Smooth muscle cell (in vitro differentiated cells): ENCODE data around the gene FLT4. TPM values are rescaled to one million over a fixed set of nuclear protein-coding genes. Genes with fewer than 3 reads are reported as not detected.

Source experiments
- DNase-seq: peaks from one replicate; lab custom pipeline; 2025; ENCODE audit not compliant: unreplicated experiment; lab: John Stamatoyannopoulos, UW
- H2AFZ ChIP-seq: fragments of 200-600 bp; sonication (generic); 2 replicates; pipeline ENCODE4 v1.6.0; 2016; ENCODE audit warnings: antibody characterized with exemption, low read depth, mild to moderate bottlenecking
- H3F3A ChIP-seq: fragments of 200-600 bp; sonication (generic); 2 replicates; pipeline ENCODE4 v1.6.0; 2017; ENCODE audit warnings: antibody characterized with exemption, low read depth
- H3K27ac ChIP-seq: fragments of 200-600 bp; sonication (generic); 2 replicates; pipeline ENCODE4 v1.5.1; 2016; ENCODE audit warnings: low read depth, mild to moderate bottlenecking
- H3K27me3 ChIP-seq: fragments of 200-600 bp; sonication (generic); 2 replicates; pipeline ENCODE4 v1.6.1; 2016; ENCODE audit warnings: low read depth, mild to moderate bottlenecking
- H3K36me3 ChIP-seq: fragments of 200-600 bp; sonication (generic); 2 replicates; pipeline ENCODE4 v1.5.1; 2016; ENCODE audit warnings: low read depth
- H3K4me1 ChIP-seq: fragments of 200-600 bp; sonication (generic); 2 replicates; pipeline ENCODE4 v1.5.1; 2016; ENCODE audit warnings: low read depth
- H3K4me2 ChIP-seq: fragments of 200-600 bp; sonication (generic); 2 replicates; pipeline ENCODE4 v1.6.0; 2016; ENCODE audit warnings: mild to moderate bottlenecking
- H3K4me3 ChIP-seq: fragments of 200-600 bp; sonication (generic); 2 replicates; pipeline ENCODE4 v1.5.1; 2016; ENCODE audit warnings: mild to moderate bottlenecking
- H3K79me2 ChIP-seq: fragments of 200-600 bp; sonication (generic); 2 replicates; pipeline ENCODE4 v1.6.0; 2016; ENCODE audit warnings: low read depth, mild to moderate bottlenecking
- H3K9ac ChIP-seq: fragments of 200-600 bp; sonication (generic); 2 replicates; pipeline ENCODE4 v1.6.0; 2016; ENCODE audit warnings: low read depth
- H3K9me3 ChIP-seq: fragments of 200-600 bp; sonication (generic); replicated peaks from 2 replicates; pipeline ENCODE4 v1.5.1; 2016; ENCODE audit warnings: low read depth
- H4K20me1 ChIP-seq: fragments of 200-600 bp; sonication (generic); 2 replicates; pipeline ENCODE4 v1.6.0; 2016; ENCODE audit warnings: low read depth
- CTCF ChIP-seq: fragments of 200-600 bp; sonication (generic); IDR thresholded peaks from 2 replicates; pipeline ENCODE4 v1.5.1; 2017; ENCODE audit warnings: borderline replicate concordance, mild to moderate bottlenecking, antibody characterized with exemption; ENCODE audit not compliant: insufficient read depth, poor library complexity, severe bottlenecking
- WGBS: methylation state at CpG from one replicate; pipeline ENCODE4 v1.1.7; 2016; ENCODE audit warnings: low lambda C conversion rate; 5-methylcytosine and 5-hydroxymethylcytosine counted together
- polyA plus RNA-seq: library from polyadenylated mRNA; unstranded; fragments of >200 nt; fragmentation: Nextera tagmentation; extraction: Ambion mirVana; gene quantifications from 2 replicates; pipeline ENCODE4 v1.2.1, GENCODE V29; 2016
- total RNA-seq: library from RNA; depleted of rRNA; stranded (reverse); fragments of >200 nt; gene quantifications from 2 replicates; pipeline ENCODE4 v1.2.3, GENCODE V29; 2014

Gene FLT4
- total and polyA plus RNA-seq, 2 experiments from 2014 or later = not detected

DNA sequence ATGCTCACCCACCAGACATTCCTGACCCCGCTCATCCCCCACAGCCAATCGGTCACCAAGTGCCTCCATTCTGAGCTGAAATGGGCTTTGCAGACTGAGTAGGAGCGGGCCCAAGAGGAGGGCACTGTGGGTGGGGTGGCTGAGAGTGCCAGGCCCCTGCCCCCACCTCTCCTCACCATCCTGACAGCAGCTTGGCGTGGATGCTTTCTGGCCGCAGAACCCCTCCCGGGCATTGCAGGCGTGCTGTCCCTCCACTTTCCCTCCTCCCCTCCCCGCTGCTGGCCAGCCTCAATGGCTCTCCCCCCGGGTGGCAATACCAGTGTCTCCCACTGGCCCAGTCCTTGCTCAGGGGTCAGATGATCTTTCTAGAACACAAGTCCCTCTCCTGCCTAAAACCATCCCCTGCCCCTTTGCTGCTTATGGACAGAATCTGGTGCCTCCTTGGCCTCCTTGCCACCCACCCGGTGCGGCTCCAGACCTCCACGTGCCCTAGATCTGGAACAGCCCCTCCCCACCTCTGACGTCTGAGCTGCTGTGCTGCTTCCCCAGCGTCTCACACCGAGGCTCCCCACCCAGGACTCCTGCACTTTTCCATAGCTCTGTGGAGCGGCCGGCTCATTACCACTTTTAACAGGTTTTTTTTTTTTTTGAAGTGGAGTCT, 6.1 kb downstream of the FLT4 start:
- Histone ChIP-seq H3F3A (no peaks in the 10 kb centered on the region), H3K4me3 (no peak overlapping the region), H3K4me2 (no peak overlapping the region), H2AFZ (no peak overlapping the region), H3K27ac (no peak overlapping the region), H3K36me3 (no peaks in the 10 kb centered on the region), H3K27me3 (peaks cover 40% of the 10 kb centered on the region), H3K9me3 (no peaks in the 10 kb centered on the region), H3K9ac (no peak overlapping the region), H3K4me1 (no peaks in the 10 kb centered on the region), H4K20me1 (no peaks in the 10 kb centered on the region), H3K79me2 (no peaks in the 10 kb centered on the region)
- no peak for DNase-seq
- 83% methylated on average over 16 of the region's 17 CpGs for WGBS
- no peak for TF ChIP-seq CTCF

DNA sequence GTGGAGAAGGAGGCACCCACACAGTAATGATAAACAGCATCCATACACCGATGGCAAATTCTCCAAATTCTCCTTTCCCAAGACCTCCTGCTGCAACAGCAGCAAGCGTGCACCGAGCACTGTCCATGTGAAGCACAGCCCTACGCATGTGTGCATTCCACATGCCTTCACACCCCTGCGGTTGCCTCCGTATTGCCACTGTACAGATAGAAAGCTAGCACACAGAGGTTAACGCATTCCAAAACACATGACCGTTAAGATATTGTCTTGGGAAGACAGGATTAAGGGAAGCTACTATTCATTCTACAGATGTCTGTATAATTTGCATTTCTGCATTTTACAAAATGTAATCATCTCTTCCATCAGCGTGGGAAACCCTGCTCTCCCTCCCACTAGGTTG, 6.6 kb downstream of the FLT4 start:
- Histone ChIP-seq H3K4me3 (no peak overlapping the region), H3K9me3 (no peaks in the 10 kb centered on the region), H3K9ac (no peak overlapping the region), H2AFZ (no peak overlapping the region), H3K27me3 (peaks cover 35% of the 10 kb centered on the region), H3K36me3 (no peaks in the 10 kb centered on the region), H4K20me1 (no peaks in the 10 kb centered on the region), H3K4me2 (no peak overlapping the region), H3K4me1 (no peaks in the 10 kb centered on the region), H3K79me2 (no peaks in the 10 kb centered on the region), H3K27ac (no peak overlapping the region), H3F3A (no peaks in the 10 kb centered on the region)
- 92% methylated on average over 9 of the region's 9 CpGs for WGBS
- DNase-seq = no peak
- no peak for TF ChIP-seq CTCF

GRCh38 chr5:180642181-180642775, 7.1 kb downstream of the FLT4 start:
- Histone ChIP-seq H3K4me1 (no peaks in the 10 kb centered on the region), H3K27ac (no peak overlapping the region), H4K20me1 (no peaks in the 10 kb centered on the region), H3K36me3 (no peaks in the 10 kb centered on the region), H3K4me3 (no peak overlapping the region), H3K9ac (no peak overlapping the region), H2AFZ (no peak overlapping the region), H3K79me2 (no peaks in the 10 kb centered on the region), H3K4me2 (no peak overlapping the region), H3K27me3 (peaks cover 30% of the 10 kb centered on the region), H3F3A (no peaks in the 10 kb centered on the region), H3K9me3 (no peaks in the 10 kb centered on the region)
- TF ChIP-seq CTCF = no peak
- 93% methylated on average over 16 of the region's 16 CpGs for WGBS
- no peak for DNase-seq

DNA sequence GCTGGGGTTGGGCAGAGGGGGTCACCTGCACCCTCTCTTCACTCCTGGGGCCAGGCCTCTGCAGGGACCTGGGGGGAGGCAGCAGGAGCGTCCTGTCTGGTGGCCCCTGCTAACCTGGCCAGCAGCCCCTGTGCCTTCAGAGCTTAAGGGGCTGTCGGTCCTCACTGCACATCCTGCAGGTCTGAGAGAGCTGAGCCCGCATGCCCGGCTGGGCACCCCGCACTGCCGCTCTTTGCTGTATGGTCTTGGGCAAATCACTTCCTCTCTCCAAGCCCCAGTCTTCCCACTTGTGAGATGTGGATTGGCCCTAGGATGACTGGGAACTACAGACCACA, 7.9 kb downstream of the FLT4 start:
- no peaks in the 10 kb centered on the region for H3F3A ChIP-seq
- no peaks in the 10 kb centered on the region for H3K79me2 ChIP-seq
- H3K4me1 ChIP-seq = no peaks in the 10 kb centered on the region
- no peaks in the 10 kb centered on the region for H3K9me3 ChIP-seq
- no peak for DNase-seq
- no peak overlapping the region for H3K9ac ChIP-seq
- H3K27ac ChIP-seq = no peak overlapping the region
- H3K4me2 ChIP-seq = no peak overlapping the region
- H2AFZ ChIP-seq = no peak overlapping the region
- no peaks in the 10 kb centered on the region for H4K20me1 ChIP-seq
- no peaks in the 10 kb centered on the region for H3K36me3 ChIP-seq
- TF ChIP-seq CTCF = no peak
- no peak overlapping the region for H3K4me3 ChIP-seq
- WGBS = 93% methylated on average over 6 of the region's 6 CpGs
- H3K27me3 ChIP-seq = peaks cover 23% of the 10 kb centered on the region
